Posterior cingulate gyrus (tissue), 11 donors: ENCODE measurements around the gene CPXM2.

Source experiments
- DNase-seq, 10 donors: peaks; one replicate each; pipeline versions ENCODE4 v3.0.0 to v3.0.0-alpha.2; 2020 to 2021; ENCODE audit warnings: mixed read lengths in 3 of 10
- intact Hi-C: fragments of 100-400 bp; cut with DNase I; formaldehyde crosslinking; loops from one replicate; pipeline ENCODE4 v1.15.1; 2023

CPXM2 gene

GRCh38 chr10:123808286-123808685 is 83.3 kb downstream of the CPXM2 start:
- intact Hi-C loops: no loop called here
- DNase-seq: no peak

- intact Hi-C loops: no loop called here
- no peak for DNase-seq
Measured at GRCh38 chr10:123807444-123808035, 84.1 kb downstream of the CPXM2 start.

- intact Hi-C loops: no loop called here
- no peak for DNase-seq
Measured at GRCh38 chr10:123804716-123805115, 86.9 kb downstream of the CPXM2 start.

GRCh38 chr10:123800821-123801220 is 90.8 kb downstream of the CPXM2 start:
- DNase-seq: no peak
- intact Hi-C loops: no loop called here

GRCh38 chr10:123800289-123800688 is 91.3 kb downstream of the CPXM2 start:
- intact Hi-C loops: no loop called here
- no peak for DNase-seq

GRCh38 chr10:123798856-123799255 is 92.8 kb downstream of the CPXM2 start:
- DNase-seq: no peak
- intact Hi-C loops: no loop called here

- DNase-seq: no peak
- intact Hi-C loops: no loop called here
Measured at GRCh38 chr10:123797813-123798212, 93.8 kb downstream of the CPXM2 start.

GRCh38 chr10:123796736-123797135 is 94.9 kb downstream of the CPXM2 start:
- intact Hi-C loops: no loop called here
- no peak for DNase-seq

- intact Hi-C loops: no loop called here
- no peak for DNase-seq
Measured at GRCh38 chr10:123795846-123796590, 95.6 kb downstream of the CPXM2 start.

- intact Hi-C loops: no loop called here
- DNase-seq: no peak
Measured at GRCh38 chr10:123795196-123795780, 96.3 kb downstream of the CPXM2 start.

- DNase-seq: no peak
Measured at GRCh38 chr10:123792248-123792978, 99.2 kb downstream of the CPXM2 start.

GRCh38 chr10:123790132-123790885 is 101.3 kb downstream of the CPXM2 start:
- no peak for DNase-seq
- intact Hi-C loops: no loop called here

More at GRCh38 chr10:123792248-123792978, 99.2 kb downstream of the CPXM2 start:
- intact Hi-C loops: no loop called here

- DNase-seq: no peak
- intact Hi-C loops: no loop called here
Measured at GRCh38 chr10:123788981-123789380, 102.6 kb downstream of the CPXM2 start.

GRCh38 chr10:123787566-123787965 is 104.0 kb downstream of the CPXM2 start:
- intact Hi-C loops: no loop called here
- DNase-seq: no peak

GRCh38 chr10:123786896-123787295 is 104.7 kb downstream of the CPXM2 start:
- intact Hi-C loops: no loop called here
- DNase-seq: no peak

GRCh38 chr10:123786306-123786705 is 105.3 kb downstream of the CPXM2 start:
- no peak for DNase-seq
- intact Hi-C loops: no loop called here

- intact Hi-C loops: no loop called here
- no peak for DNase-seq
Measured at GRCh38 chr10:123784646-123785045, 107.0 kb downstream of the CPXM2 start.

GRCh38 chr10:123784216-123784615 is 107.4 kb downstream of the CPXM2 start:
- no peak for DNase-seq
- intact Hi-C loops: no loop called here

- DNase-seq: no peak
- intact Hi-C loops: no loop called here
Measured at GRCh38 chr10:123783296-123783695, 108.3 kb downstream of the CPXM2 start.

- DNase-seq: no peak
- intact Hi-C loops: no loop called here
Measured at GRCh38 chr10:123782549-123782948, 109.1 kb downstream of the CPXM2 start.
